Natural killer cell (primary cell): ENCODE results near the gene OR4C11. TPM values are rescaled to one million over a fixed set of nuclear protein-coding genes. Genes with fewer than 3 reads are reported as not detected.

ENCODE experiments used
- ATAC-seq, 3 donors: fragments of 150-1000 bp in 2 of 3; fragments of 200-7000 bp in 1 of 3; cut with Tn5 transposase; 1 replicate in 1 of 3; 2 replicates in 2 of 3; pipeline ENCODE4 v1.10.0; 2021; ENCODE audit warnings: mild to moderate bottlenecking in 2 of 3, moderate library complexity in 2 of 3
- DNase-seq, 2 donors: peaks; one replicate each; pipeline versions ENCODE4 v3.0.0 to v3.0.0-alpha.2; 2013 to 2021; ENCODE audit warnings: mixed read lengths in 1 of 2
- H3K27ac ChIP-seq: one replicate; pipeline ENCODE4 v1.5.1; 2013; ENCODE audit warnings: mild to moderate bottlenecking, low read length
- H3K27me3 ChIP-seq: one replicate; pipeline ENCODE4 v1.6.1; 2013; ENCODE audit warnings: low read length; ENCODE audit not compliant: control insufficient read depth, insufficient read depth
- H3K36me3 ChIP-seq: one replicate; pipeline ENCODE4 v1.6.1; 2013; ENCODE audit warnings: low read length; ENCODE audit not compliant: control insufficient read depth, insufficient read depth
- H3K4me1 ChIP-seq: one replicate; pipeline ENCODE4 v1.6.1; 2013; ENCODE audit warnings: low read length; ENCODE audit not compliant: control insufficient read depth, insufficient read depth
- H3K4me3 ChIP-seq: one replicate; pipeline ENCODE4 v1.5.1; 2013; ENCODE audit warnings: low read length
- H3K9me3 ChIP-seq: one replicate; pipeline ENCODE4 v1.6.1; 2013; ENCODE audit warnings: low read length; ENCODE audit not compliant: control insufficient read depth, insufficient read depth
- H3K27ac Mint-ChIP-seq, 2 donors: one replicate each; pipeline ENCODE4 v1.8.0; 2022; ENCODE audit warnings: mild to moderate bottlenecking in 2 of 2, mixed read lengths in 2 of 2, moderate library complexity in 1 of 2
- H3K27me3 Mint-ChIP-seq, 2 donors: one replicate each; pipeline ENCODE4 v1.8.0; 2022; ENCODE audit warnings: low read depth in 2 of 2, mixed read lengths in 2 of 2
- H3K36me3 Mint-ChIP-seq: one replicate; pipeline ENCODE4 v1.8.0; 2022; ENCODE audit warnings: mixed read lengths
- H3K4me1 Mint-ChIP-seq, 2 donors: one replicate each; pipeline ENCODE4 v1.8.0; 2022; ENCODE audit warnings: mixed read lengths in 2 of 2
- H3K4me3 Mint-ChIP-seq: one replicate; pipeline ENCODE4 v1.8.0; 2022; ENCODE audit warnings: mild to moderate bottlenecking, moderate library complexity, mixed read lengths
- H3K9me3 Mint-ChIP-seq, 2 donors: one replicate each; pipeline ENCODE4 v1.8.0; 2022; ENCODE audit warnings: mixed read lengths in 2 of 2
- CTCF ChIP-seq: fragments of 200-600 bp; IDR thresholded peaks from one replicate; pipeline ENCODE4 v1.8.0; 2022; ENCODE audit warnings: antibody characterized with exemption
- whole genome bisulfite sequencing: methylation state at CpG from one replicate; pipeline ENCODE4 v1.1.7; 2013; ENCODE audit warnings: missing lambda C conversion rate; ENCODE audit not compliant: insufficient coverage; 5-methylcytosine and 5-hydroxymethylcytosine counted together
- intact Hi-C: fragments of 100-400 bp; cut with micrococcal nuclease; formaldehyde crosslinking; loops from one replicate; pipeline ENCODE4 v1.14.2; 2022
- total RNA-seq, 4 donors: library from RNA; stranded (reverse); fragments of 120-200 nt in 1 of 4; gene quantifications; one replicate each; pipeline versions ENCODE4 v1.2.3 to v1.2.4, GENCODE V29; 2013 to 2022

OR4C11 gene
- total RNA-seq, 3 donors from 2014 or later (not counting 1 experiment from before 2014, with no cell fraction given), result not detected

DNA sequence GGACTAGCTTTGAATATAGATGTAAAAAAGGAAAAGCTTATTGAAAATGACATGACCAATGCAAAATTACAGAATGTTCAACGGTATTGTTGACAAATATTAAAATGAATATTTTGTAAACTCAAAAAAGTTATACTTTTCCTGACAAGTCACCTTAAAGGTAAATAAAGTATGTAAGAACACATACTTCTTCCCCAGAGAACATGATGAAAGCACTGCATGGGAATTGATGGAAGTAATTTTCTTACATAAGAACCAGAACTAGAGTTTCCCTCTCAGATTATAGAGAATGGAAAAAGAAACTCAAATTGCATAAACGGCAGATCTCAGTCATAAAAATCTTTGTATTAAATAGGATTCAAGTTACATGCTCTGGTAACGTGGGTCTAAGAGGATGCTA, 27.4 kb upstream of the OR4C11 start, which contains the start of gene OR4P4:
Gene OR4P4 (plus strand): TSS at position 301 of the 400 bp plus-strand sequence.
- no peak for TF ChIP-seq CTCF
- Histone ChIP-seq H3K27ac (no peak within 1 kb of the TSS), H3K4me3 (no peak within 1 kb of the TSS), H3K9me3 (no peaks in the 10 kb centered on the region), H3K36me3 (no peaks in the 10 kb centered on the region), H3K4me1 (no peaks in the 10 kb centered on the region), H3K27me3 (no peaks in the 10 kb centered on the region)
- Mint-ChIP-seq H3K27ac (no peak within 1 kb of the TSS), H3K36me3 (no peaks in the 10 kb centered on the region), H3K4me3 (no peak within 1 kb of the TSS), H3K4me1 (no peaks in the 10 kb centered on the region), H3K27me3 (no peaks in the 10 kb centered on the region), H3K9me3 (peaks cover 4 to 38% of the 10 kb centered on the region in 2 donors)
- DNase-seq, result no peak
- intact Hi-C loops, result no loop called here
- ATAC-seq, result no peak
- WGBS, result 56% methylated on average over 2 of the region's 3 CpGs

GRCh38 chr11:55624531-55624930, 17.1 kb upstream of the OR4C11 start:
- 86% methylated on average over 1 of the region's 1 CpG for WGBS

DNA sequence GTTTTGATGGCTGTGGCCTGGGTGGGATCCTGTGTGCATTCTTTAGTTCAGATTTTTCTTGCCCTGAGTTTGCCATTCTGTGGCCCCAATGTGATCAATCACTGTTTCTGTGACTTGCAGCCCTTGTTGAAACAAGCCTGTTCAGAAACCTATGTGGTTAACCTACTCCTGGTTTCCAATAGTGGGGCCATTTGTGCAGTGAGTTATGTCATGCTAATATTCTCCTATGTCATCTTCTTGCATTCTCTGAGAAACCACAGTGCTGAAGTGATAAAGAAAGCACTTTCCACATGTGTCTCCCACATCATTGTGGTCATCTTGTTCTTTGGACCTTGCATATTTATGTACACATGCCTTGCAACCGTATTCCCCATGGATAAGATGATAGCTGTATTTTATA, 34.9 kb downstream of the OR4C11 start:
- no peaks in the 10 kb centered on the region for H3K27me3 Mint-ChIP-seq
- no peak overlapping the region for H3K4me3 ChIP-seq
- H3K36me3 ChIP-seq, result no peaks in the 10 kb centered on the region
- H3K9me3 Mint-ChIP-seq, result peaks cover 12 to 24% of the 10 kb centered on the region in 2 donors
- no peaks in the 10 kb centered on the region for H3K4me1 Mint-ChIP-seq
- no CpG with 5 or more reads among the region's 1 CpG for WGBS
- H3K27ac Mint-ChIP-seq, result no peak overlapping the region
- no peak overlapping the region for H3K27ac ChIP-seq
- peaks cover 10% of the 10 kb centered on the region for H3K9me3 ChIP-seq
- intact Hi-C loops, result no loop called here
- H3K36me3 Mint-ChIP-seq, result peaks cover 14% of the 10 kb centered on the region
- TF ChIP-seq CTCF, result no peak
- DNase-seq, result no peak
- no peaks in the 10 kb centered on the region for H3K27me3 ChIP-seq
- H3K4me1 ChIP-seq, result no peaks in the 10 kb centered on the region
- no peak for ATAC-seq
- H3K4me3 Mint-ChIP-seq, result no peak overlapping the region

More at GRCh38 chr11:55624531-55624930, 17.1 kb upstream of the OR4C11 start:
- Mint-ChIP-seq H3K27me3 (no peaks in the 10 kb centered on the region), H3K4me3 (no peak overlapping the region), H3K9me3 (peaks cover 13 to 21% of the 10 kb centered on the region in 2 donors), H3K4me1 (no peaks in the 10 kb centered on the region), H3K36me3 (peaks cover 8% of the 10 kb centered on the region), H3K27ac (no peak overlapping the region)
- Histone ChIP-seq H3K4me1 (no peaks in the 10 kb centered on the region), H3K27ac (no peak overlapping the region), H3K4me3 (no peak overlapping the region), H3K36me3 (no peaks in the 10 kb centered on the region), H3K9me3 (peaks cover 11% of the 10 kb centered on the region), H3K27me3 (no peaks in the 10 kb centered on the region)
- no peak for TF ChIP-seq CTCF
- intact Hi-C loops, result no loop called here
- no peak for DNase-seq
- no peak for ATAC-seq

DNA sequence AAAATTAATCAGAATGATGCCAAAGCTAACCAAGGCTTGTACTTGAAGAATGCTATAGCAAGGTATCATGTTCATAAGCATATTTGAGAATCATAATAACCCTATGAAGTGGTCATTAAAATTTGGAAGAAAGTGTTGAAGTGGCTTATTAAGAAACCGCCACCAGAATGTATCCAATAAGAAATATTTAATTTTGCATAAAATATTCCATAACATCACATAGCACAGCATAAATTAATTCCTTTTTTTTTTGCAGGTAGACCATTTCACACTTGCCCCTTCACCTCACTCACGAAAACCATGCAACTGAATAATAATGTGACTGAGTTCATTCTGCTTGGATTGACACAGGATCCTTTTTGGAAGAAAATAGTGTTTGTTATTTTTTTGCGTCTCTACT, 35.6 kb downstream of the OR4C11 start, which contains the start of gene OR4C16:
Gene OR4C16 (plus strand): TSS at position 301 of the 400 bp plus-strand sequence. CDS start 0 bp downstream, at position 301.
- H3K36me3 Mint-ChIP-seq, result peaks cover 14% of the 10 kb centered on the region
- no peak for DNase-seq
- H3K9me3 Mint-ChIP-seq, result peaks cover 12 to 24% of the 10 kb centered on the region in 2 donors
- H3K27me3 Mint-ChIP-seq, result no peaks in the 10 kb centered on the region
- no peak within 1 kb of the TSS for H3K27ac Mint-ChIP-seq
- no peak for TF ChIP-seq CTCF
- H3K4me3 Mint-ChIP-seq, result no peak within 1 kb of the TSS
- H3K9me3 ChIP-seq, result peaks cover 4% of the 10 kb centered on the region
- H3K27me3 ChIP-seq, result no peaks in the 10 kb centered on the region
- ATAC-seq, result no peak
- H3K27ac ChIP-seq, result no peak within 1 kb of the TSS
- no peaks in the 10 kb centered on the region for H3K4me1 Mint-ChIP-seq
- intact Hi-C loops, result no loop called here
- no CpG with 5 or more reads among the region's 3 CpGs for WGBS
- no peak within 1 kb of the TSS for H3K4me3 ChIP-seq
- no peaks in the 10 kb centered on the region for H3K36me3 ChIP-seq
- no peaks in the 10 kb centered on the region for H3K4me1 ChIP-seq
